Activated CD4-positive, CD25-positive, alpha-beta regulatory T cell treated with anti-CD3 and anti-CD28 coated beads, Interleukin-2, amount 50 U/mL, for 16 hours (primary cell): ENCODE results near the gene PIGQ.

Source experiments
- DNase-seq: peaks from one replicate; pipeline ENCODE4 v3.0.0-alpha.2; 2020; ENCODE audit warnings: low read depth, low spot score

The PIGQ gene

DNA sequence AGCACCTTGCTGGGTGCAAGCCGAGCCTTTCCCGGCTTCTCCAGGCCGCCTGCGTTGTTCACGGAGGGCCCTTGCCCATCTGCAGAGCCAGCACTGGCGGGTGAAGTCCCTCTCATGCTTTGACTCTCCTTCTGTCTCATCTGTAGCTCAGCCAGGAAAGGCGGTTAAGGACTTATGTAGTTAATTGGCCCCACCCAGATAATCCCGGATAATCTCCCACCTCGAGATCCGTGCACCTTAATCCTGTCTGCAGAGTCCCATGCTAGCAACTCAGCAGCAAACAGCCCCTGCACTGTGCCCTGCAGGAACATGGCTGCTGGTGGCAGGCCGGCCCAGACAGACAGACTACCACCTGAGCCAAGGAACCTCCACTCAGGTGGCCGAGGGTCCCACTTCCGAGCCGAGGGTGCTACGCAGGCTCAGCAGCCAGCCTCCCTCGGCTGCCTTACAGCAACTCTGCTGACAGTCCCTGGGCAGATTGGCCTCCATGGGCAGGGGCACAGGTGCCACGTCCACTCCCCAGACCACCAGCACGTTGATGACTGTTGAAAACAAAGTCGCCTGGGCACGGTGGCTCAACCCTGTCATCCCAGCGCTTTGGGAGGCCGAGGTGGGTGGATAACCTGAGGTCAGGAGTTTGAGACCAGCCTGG lies 37.0 kb downstream of the PIGQ start:
- DNase-seq = no peak

DNA sequence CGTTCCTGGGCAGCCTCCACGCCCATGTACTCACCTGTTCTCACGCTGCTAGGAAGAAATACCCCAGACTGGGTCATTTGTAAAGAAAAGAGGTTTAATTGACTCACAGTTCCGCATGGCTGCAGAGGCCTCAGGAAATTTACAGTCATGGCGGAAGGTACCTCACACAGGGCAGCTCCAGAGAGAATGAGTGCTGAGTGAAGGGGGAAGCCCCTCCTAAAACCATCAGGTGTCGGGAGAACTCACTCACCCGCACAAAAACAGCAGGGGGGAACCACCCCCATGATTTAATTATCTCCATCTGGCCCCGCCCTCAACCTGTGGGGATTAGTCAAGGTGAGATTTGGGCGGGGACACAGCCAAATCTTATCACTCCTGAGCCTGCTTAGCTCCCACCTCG lies 38.3 kb downstream of the PIGQ start:
- no peak for DNase-seq

DNA sequence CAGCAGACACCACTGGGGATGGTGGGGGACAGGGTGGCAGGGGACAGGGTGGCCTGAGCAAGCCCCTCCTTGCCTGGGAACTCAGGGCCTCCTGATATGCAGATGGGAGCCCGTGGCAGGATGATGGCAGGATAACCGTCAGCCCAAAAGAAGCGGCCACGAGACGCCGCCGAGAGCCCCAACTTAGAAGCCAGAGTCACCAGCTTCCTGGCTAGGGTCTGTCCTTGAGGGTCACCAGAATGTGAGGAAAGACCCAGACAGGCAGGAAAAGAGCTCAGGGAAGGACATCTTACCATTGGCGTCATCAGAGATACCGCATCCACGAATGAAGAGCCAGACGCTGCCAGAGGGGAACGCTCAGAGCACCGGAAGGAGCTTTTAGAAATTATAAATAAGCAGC lies 39.5 kb downstream of the PIGQ start:
- no peak for DNase-seq

DNA sequence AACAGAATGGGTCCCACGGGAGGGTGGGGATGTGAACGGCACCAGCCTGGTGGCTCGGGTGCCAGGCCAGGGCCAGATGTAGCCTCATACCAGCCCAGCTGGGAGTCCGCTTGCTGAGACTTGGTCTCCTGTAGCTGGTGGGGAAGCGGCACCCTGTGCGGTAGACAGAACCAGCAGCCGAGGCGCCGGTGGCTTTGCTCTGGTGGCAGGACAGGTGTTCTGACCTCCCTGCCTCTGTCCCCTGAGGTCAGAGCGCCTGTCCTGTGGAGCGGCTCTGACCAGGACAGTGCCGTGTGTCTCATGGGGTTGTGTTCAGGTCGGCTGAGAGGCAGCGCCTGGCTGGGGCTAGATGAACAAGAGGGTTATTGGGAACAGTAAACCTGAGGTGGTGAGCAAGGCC lies 40.2 kb downstream of the PIGQ start:
- no peak for DNase-seq

DNA sequence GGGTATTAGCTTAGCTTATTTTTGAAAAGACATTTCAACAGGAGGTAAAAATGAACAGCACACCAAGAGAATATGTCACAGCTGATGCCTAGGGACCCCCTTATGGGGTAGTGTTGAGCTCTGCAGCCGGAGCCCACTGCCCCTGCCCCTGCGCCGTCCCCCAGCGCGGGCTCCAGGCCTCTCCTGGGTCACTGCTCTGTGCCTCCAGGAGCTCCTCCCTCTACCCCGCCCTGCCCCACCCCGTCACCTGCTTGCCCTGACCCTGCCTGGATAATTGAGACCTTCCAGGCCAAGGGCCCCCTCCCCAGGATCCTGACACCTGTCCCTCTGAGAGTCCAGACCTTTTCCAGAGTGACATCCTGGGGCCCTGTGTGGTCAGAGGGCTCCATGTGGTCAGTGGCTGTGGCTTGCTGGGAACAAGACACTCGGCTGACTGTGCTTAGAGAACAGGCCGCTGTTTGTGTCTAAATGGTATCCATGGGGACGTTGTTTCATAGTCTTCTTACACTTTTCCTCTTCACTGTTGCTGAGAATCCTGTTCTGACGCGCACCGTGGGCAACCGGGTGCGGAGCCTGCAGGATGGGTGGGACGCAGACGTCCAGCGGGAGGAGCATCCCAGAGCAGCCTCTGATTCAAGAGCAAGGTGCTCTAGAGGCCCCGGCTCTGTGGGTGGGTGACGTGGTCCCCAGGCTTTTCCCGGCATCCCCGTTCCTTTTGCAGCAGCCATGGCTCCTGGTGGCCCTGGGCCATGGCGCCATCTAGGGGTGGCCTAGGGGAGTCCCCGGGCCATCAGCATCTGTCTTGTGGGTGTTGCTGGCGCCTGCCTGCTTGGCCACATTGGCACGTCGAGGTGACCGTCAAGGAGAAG lies 41.0 kb downstream of the PIGQ start:
- no peak for DNase-seq

DNA sequence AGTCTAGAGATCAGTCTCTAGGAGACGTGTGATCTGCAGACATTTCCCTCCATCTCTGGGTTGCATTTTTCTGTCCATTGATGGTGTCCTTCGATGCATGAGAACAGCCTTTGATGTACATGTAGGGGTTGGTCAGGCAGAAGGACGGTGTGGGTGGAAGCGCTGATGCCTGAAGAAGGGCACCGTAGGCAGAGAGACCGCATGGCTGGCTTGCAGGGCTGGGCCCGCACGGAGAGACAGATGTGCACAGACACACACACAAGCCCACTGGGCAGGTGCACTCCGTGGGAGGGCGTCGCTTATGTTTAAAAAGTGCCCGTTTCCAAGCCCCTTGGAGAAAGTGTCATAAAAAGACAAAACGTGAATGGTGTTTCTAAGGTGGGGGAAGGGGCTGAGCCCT lies 45.4 kb downstream of the PIGQ start:
- no peak for DNase-seq

DNA sequence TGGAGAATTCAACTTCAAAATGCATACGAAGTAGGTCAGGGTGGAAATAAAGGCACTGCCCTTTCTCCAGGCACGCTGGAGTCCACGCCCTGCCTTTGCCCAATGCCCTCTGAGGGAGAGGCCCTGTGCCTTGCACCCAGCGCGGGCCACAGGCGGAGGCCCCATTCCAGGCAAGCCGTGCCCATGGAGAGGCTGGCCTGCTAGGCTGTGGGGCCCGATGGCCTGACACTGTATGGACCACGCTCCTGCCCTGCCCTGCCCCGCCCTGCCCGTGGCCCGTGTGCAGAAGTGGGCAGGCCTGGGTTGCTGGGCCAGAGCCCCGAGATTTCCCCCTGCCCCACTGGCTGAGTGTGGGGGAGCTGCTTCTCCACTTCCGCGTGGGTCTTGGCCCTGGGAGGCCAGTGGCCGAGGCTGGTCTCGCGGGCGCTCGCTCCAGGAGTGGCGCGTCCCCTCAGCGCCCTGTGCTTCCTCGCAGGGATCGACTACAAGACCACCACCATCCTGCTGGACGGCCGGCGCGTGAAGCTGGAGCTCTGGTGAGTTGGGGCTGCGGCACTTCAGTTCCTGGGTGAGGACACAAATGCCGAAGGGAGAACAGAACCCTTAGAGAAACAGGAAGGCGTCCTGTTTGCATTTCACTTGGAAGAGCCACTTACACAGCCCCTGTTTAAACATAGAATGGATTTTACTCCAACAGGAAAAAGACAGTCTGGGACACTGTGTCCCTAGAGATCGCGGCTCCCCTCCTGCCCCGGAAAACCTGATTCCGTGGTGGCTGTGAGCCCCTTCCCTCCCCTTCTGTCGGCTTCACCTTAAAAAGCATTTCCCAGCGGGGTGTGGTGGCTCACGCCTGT lies 47.2 kb downstream of the PIGQ start:
- DNase-seq = no peak

DNA sequence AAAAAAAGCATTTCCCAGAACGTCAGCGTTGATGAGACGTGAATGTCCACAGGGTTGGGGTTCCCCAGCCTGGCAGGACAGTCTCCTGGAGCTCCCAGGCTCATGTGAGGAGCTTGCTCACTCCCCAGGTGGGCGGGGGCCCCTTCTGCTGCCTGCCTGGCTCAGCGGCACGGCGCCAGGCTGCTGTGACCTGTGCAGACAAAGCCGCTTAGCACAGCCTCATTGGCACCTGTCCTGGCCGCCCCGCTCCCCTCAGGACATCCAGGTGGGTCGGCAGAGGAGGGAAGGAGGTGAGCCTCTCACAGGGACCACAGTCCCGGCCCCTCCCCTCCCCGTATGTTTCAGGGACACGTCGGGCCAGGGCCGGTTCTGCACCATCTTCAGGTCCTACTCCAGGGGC lies 48.1 kb downstream of the PIGQ start:
- no peak for DNase-seq

DNA sequence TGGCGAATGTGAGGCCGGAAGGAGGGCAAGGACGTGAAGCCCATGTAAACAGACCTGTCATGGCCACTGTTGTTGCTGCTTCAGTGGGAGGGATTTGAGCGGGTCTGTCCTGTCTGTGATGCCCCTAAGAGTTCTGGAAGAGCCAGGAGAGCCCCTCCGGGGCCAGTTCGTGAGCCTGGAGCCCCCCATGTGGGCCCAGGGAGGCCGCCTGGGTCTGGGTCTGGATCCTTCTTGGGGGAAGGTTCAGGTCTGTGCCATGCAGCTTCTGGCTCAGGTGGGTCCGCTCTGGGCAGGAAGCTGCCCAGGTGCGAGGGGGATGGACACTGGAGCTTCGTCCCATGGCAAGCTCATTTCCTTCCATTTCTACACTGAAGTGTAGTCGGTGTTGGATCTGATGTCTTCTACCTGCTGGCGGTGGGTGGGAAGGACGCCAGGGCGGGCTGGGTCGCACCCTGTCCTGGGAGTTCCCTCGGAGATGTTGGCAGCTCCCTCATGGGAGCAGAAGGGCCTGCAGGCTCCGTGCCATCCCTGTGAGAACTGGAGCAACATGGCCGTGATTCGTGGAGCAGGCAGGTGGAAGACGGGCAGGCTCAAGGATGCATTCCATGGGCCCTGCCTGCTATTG lies 49.8 kb downstream of the PIGQ start:
- DNase-seq = no peak

DNA sequence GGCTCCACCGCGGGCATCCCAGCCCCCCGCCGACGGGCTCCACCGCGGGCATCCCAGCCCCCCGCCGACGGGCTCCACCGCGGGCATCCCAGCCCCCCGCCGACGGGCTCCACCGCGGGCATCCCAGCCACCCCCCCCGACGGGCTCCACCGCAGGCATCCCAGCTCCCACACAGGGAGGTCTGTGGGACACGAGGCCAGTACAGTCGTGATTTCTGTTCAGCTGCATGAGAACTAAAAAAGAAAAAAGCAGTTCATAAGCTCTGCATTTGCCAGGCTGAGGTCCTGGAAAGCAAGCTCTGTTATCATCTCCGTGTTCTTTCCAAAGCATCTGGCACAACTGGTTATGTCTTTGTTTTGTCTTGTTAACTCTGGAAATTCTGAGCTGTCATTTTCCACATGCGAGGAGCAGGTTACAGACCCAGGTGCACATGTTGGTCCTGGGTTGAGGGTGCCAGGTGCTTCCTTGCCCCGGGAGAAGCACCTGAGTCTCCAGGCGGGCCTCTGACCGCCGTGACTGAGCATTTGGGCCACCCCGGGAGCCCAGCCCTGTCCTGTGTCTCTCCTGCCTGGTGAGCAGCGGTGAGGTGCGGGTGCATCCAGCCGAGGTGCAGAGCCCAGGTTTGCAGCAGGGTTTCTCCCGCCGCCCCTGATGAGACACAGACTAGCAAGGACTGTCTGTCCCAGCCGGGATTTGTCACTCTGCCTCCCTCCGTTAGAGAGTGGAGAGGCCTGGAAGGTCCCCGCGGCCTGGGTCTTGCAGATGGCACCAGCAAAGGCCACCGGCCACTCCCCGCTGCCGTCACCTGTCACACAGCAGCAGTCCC lies 51.1 kb downstream of the PIGQ start:
- DNase-seq = no peak

DNA sequence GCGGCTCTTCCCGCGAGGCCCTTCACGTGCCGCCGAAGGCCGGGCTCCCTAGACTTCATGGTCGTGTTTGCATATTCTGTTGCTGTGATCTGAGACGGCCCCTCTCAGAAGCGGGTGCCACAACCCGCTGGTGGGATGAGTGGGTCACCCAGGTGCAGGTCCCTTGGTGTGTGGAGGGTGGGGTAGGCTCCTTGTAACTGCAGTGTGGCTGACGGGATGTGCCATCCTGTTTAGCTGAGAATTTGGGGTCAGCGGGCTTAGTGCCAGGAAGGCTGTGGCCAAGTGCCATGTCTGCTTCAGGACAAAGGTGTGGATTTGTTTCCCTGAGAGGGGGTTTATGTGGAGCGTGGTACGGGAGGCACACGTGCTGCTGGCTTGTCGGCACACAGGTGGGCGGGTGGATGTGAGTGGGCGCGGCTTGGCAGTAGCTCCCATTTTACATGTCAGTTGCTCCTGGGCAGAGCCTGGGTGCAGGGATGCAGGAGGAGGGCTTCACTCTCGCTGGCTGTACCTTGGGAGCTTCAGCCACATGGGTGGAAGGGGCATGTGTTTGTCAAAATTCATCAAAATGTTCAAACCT lies 51.8 kb downstream of the PIGQ start:
- no peak for DNase-seq

DNA sequence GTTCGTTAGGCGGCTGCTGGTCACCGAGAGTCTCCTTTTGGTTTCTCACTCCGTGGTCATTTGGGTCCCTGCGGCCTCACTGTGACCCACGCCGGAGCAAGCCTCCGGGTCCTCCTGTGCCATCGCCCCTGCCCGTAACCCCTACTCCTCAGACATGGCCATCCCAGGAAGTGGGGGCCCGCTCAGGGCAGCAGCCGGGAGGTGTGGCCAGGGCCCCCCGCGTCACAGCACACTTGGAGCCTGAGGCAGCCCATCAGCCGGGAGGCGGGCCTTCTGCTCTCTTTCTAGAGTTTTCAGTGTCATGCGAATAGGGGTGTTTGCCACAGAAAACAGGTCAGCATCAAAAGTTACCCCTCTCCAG lies 53.1 kb downstream of the PIGQ start:
- DNase-seq = no peak

DNA sequence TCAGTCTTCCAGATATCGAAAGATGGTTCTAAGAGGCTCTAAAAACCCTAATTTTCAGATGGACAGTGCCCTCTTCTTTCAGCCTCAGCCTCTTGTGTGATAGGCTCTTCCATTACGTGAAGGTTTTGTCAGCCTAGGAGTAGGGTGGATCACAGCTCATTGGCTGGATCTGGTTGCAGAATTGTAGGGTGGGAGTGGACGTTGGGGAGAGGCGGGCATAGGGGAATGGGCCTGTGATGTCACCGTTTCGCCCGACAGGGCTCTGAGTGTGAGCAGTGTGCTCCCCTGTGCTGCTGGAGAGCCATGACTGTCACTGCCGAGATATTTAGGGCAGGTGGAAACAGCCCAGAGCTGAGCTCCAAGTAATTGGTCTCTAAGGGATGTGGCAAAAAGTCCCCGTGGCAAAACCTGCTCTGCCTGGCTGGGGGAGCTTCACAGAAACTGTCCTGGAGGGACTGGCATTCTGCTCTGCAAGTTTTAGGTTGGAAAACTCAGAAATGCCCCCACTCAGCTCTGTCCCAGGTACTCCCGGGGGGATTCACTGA lies 54.8 kb downstream of the PIGQ start:
- no peak for DNase-seq

DNA sequence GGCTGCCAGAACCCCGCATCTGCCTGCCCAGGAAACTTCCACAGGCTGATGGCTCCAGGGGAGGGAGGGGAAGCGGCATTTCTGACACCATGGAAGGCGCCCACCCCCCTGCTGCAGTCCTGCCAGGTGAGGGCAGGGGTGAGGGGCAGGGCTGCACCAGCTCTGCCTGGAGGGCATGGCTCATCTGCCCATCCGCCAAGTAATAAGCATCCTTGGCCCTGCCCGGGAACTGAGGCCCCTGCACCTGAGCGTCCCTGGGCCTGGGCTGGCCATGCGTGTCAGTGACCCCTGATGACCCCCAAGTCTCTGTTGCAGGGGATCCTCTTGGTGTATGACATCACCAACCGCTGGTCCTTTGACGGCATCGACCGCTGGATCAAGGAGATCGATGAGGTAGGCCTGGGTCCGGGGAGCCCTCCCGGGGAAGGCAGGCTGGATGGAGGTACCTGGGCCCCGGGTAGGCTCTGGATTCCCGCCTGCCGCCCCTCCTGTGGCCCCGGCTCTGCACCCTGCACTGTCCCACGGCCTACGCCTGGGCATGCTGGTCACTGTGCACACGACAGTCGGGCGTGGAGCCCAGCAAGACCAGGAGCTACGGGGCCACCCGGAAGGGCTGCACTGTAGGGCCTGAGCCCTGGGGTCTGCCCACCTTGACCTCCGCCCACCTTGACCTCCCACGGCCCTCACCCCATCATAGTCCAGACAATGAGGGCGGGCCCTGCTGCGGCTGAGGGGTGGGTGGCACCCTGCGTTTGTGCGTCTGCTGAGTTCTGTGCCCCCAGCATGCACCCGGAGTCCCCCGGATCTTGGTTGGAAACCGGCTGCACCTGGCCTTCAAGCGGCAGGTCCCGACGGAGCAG lies 55.6 kb downstream of the PIGQ start:
- no peak for DNase-seq

DNA sequence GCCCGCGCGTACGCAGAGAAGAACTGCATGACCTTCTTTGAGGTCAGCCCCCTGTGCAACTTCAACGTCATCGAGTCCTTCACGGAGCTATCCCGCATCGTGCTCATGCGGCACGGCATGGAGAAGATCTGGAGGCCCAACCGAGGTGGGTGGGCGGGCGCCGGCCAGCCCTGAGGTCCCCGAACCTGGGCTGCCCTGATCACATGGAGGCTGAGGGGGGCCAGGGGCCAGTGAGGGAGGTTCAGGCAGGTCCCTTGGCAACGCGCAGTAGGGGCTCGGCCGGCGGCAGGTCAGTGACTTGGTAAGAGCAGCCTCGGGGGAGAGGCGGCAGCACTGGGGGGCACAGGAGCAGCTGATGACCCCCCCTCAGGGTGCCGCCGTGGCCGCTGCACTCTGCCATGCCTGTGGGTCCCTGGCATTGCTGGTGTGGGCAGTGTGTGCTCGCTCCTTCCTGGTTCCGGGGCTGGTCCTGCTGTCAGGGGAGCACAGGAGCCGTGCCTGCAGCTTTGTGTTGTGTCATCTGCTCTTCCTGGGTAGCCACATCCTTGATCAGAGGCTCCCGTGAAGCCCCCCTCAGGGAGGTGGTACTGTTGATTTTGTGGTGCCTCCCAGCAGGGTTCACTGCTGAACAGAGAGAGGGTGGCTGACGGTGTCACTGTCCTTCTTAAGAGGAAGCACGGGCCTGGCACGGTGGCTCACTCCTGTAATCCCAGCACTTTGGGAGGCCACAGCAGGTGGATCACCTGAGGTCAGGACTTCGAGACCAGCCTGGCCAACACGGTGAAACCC lies 56.4 kb downstream of the PIGQ start:
- no peak for DNase-seq

DNA sequence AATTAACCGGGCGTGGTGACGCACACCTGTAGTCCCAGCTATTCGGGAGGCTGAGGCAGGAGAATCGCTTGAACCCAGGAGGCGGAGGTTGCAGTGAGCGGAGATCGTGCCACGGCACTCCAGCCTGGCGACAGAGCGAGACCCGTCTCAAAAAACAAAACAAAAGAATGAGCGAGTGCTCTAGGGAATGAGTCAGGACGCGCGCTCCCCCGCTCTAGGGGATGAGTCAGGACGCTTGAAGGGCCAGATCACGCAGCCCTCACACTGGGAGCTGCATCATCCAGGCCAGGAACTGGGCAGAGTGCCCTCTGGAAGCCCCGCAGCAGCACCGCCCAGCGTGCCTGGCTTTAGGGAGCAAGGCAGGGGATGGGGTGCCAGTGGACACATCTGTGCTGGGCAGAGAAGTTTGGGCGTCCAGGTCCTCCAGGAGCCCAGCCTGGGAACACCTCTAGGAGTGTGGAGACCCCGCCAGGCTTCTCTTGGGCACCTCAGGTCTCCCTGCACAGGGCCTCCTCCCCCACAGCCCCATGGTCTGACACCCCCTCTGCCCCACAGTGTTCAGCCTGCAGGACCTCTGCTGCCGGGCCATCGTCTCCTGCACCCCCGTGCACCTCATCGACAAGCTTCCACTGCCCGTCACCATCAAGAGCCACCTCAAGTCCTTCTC lies 57.2 kb downstream of the PIGQ start:
- no peak for DNase-seq

DNA sequence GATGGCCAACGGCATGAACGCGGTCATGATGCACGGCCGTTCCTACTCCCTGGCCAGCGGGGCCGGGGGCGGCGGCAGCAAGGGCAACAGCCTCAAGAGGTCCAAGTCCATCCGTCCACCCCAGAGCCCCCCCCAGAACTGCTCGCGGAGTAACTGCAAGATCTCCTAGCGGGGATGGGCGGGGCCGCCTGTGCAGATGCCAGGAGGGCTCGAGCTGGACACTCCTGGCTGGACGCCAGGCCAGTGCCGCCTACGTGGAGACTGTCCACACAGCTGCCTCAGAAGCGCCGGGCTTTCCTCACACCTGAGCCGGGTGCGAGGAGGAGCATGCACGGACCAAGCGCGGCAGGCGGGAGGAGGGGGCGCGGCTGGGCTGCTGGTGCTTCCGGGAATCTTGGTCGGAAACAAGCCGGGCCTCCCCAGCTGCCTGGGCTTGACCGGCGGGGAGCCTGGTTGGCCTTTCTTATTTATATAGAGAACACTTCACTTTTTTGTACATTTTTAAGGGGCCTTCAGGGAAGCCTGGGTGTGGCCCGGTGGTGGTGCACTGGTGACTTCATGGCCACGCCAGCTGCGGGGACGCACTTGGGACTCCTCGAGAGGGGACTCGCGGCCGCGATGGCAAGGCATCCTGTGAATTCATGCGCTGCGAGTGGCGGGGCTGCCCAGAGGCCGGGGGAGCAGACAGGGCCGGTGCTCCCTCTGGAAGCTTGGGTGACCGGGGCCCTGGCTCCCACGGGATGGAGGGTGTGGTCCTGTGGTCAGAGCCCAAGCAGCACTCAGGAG lies 57.9 kb downstream of the PIGQ start:
- DNase-seq = no peak
